ENCODE data around the gene UBE2J1.

The UBE2J1 gene

DNA sequence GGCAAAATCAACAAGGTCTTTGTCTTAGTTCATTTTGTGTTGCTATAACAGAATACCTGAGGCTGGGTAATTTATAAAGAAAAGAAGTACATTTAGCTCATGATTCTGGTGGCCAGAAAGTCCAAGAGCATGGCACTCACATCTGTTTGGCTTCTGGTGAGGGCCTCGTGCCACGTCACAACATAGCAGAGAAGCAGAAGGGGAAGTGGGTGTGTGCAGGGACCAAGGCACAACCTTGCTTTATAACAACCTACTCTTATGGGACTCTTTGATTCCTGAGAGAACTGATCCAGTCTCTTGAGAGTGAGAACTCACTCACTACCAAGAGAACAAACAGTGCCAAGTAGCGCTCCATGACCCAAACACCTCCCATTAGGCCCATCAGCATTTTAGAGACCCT lies 62.8 kb downstream of the UBE2J1 start:
- DNase-seq (ENCODE audit: low spot score) = no peak

DNA sequence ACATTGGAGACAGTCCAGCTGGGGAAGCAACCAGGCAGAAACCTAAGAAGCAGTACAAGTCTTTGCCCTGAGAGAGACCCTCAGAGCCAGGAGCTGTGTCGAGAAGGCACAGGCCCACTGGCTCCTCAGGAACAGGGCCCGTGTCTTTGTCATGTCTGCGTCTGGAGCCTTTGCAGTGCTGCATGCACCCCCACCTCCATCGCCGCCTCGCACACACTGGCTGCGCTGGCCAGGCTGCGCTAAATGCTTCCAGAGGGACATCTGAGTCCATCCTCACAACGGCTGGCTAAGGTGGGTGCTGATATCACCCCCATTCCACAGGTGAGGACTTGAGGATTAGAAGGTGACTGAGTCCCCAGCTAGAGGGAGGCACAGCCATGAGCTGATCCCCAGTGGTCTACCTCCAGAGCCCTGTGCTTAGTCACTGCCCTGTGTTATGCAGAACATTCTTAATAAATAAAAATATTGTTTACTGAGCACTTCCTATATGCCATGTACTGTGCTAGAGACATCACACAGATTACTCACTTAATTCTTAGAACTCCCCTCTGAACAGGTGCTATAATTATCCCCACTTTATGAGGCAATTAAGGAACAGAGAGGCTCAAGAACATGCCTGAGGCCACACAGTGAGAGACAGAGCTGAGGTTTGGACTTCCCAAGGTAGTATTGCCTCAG lies 65.0 kb downstream of the UBE2J1 start:
- no peak for DNase-seq (ENCODE audit: low spot score)

- no peak for DNase-seq (ENCODE audit: low spot score)
These were observed 66.0 kb downstream of the UBE2J1 start for GRCh38 chr6:89286516-89286915.

DNA sequence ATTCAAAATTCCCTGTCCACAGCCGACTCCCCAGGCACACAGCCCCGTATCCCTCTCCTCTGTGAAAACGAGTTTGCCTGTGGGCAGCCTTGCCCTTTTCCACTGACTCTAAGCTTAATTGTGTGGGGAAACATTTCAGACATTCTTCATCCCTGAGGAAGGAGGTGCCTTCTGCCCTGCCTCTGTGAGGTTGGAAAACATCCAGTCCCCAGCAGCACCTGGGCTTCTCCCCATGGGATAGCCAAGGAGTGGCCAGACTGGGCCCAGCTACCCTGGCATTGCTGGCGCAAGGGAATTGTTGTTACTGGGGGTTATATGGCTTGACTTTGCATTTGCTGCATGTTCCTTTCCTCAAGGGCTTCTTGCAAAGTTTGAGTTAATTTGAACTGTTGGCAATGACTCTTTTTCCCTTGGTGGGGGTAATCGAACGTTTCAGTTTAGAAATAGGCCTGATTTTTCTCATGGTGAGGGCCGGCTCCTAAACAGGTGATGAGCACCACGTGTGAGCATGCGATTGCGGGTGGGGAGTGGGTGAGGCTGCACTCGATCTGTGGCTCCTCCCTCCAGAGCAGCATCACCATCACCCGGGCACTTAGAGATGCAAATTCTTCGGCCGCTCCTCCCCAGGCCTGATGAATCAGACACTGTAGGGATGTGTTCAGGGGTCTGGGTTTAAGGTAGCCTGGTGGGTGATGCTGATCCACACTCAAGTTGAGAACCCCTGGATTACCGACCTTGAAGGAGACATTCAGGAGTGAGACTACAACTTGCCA lies 67.4 kb downstream of the UBE2J1 start:
- no peak for DNase-seq (ENCODE audit: low spot score)

DNA sequence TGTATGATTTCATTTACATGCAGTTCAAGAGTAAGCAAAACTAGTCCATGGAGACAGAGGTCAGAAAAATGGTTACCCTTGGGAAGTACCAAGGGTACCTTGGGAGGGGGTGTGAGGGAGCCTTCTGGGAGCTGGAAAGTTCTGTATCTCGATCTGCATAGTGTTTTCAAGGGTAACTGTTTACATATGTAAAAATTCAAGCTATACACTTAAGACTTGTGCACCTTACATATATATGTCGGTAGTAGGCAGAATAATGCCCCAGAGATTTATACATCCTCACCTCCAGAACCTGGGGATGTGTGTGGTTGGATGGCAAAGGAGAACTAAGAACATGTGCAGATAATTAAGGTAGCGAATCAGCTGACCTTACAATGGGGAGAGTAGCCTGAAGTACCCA lies 68.4 kb downstream of the UBE2J1 start:
- no peak for DNase-seq (ENCODE audit: low spot score)

GRCh38 chr6:89282749-89283148 lies 69.8 kb downstream of the UBE2J1 start:
- no peak for DNase-seq (ENCODE audit: low spot score)

DNA sequence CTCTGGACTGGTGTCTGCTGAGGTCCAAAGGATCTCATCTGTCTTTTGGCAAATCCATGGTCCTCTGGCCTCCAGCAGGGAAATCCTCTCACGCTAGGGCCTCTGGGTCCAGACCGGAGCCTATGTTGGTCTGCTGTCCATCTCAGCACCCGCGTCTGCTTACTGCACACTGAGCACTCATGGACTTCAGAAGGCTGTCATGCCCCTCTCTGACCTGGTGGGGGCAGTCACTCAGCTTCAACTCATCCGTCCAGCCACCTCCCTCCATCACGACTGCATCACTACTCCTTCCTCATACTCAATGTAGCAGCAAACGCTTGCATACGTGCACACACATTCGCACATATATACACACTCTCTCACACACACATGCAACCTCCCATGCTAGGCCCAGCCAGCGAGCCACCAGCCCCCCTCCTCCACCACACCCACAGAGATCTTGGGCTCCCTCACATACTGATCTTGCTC lies 70.7 kb downstream of the UBE2J1 start:
- DNase-seq (ENCODE audit: low spot score) = no peak

GRCh38 chr6:89278956-89279355 lies 73.6 kb downstream of the UBE2J1 start:
- no peak for DNase-seq (ENCODE audit: low spot score)
